Measurements from ENCODE around the gene KRTAP21-2.

The KRTAP21-2 gene

DNA sequence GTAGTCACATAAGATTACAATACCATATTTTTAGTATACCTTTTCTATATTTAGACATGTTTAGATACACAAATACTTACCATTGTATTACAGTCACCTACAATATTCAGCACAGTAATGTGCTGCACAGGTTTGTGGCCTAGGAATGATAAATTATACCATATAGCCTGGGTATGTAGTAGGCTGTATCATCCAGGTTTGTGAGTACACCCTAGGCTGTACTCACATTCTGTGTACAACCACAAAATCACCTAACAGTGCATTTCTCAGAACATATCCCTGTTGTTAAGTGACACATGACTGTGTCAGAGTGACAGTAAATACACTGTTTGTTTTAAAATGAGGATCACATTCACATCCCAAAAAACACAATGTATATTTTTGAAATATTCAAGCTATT is 39.6 kb downstream of the KRTAP21-2 start:
- no peaks in the 10 kb centered on the region for H3K36me3 ChIP-seq (replicated peaks)
- in situ Hi-C loops (cut with HindIII; ENCODE audit: low pct_ligation_motif_present, low sequenced_read_pairs), result no loop called here
- no peak for DNase-seq
- no peaks in the 10 kb centered on the region for H3K27me3 ChIP-seq (replicated peaks)
- no peak overlapping the region for H3K27ac ChIP-seq
- H3K4me3 ChIP-seq (ENCODE audit: low read depth, low read length), result no peak overlapping the region
- TF ChIP-seq, protein P1, sequence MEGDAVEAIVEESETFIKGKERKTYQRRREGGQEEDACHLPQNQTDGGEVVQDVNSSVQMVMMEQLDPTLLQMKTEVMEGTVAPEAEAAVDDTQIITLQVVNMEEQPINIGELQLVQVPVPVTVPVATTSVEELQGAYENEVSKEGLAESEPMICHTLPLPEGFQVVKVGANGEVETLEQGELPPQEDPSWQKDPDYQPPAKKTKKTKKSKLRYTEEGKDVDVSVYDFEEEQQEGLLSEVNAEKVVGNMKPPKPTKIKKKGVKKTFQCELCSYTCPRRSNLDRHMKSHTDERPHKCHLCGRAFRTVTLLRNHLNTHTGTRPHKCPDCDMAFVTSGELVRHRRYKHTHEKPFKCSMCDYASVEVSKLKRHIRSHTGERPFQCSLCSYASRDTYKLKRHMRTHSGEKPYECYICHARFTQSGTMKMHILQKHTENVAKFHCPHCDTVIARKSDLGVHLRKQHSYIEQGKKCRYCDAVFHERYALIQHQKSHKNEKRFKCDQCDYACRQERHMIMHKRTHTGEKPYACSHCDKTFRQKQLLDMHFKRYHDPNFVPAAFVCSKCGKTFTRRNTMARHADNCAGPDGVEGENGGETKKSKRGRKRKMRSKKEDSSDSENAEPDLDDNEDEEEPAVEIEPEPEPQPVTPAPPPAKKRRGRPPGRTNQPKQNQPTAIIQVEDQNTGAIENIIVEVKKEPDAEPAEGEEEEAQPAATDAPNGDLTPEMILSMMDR (IDR thresholded peaks at IDR 0.05; ENCODE audit: low read depth, low read length, missing control alignments), result no peak
